T-helper 1 cell treated with Interleukin-12 subunit alpha and Interleukin-12 subunit beta and Interleukin-4 antibody, amounts not matched to agents 30 μg/mL and 1 μg/mL, for 36 hours (primary cell): ENCODE results near the gene ERCC6L2.

Source experiments
- H3K27ac Mint-ChIP-seq: one replicate; pipeline ENCODE4 v1.8.0; 2021; ENCODE audit warnings: mild to moderate bottlenecking, mixed read lengths
- H3K27me3 Mint-ChIP-seq: one replicate; pipeline ENCODE4 v1.8.0; 2021; ENCODE audit warnings: low read depth, mixed read lengths
- H3K36me3 Mint-ChIP-seq: one replicate; pipeline ENCODE4 v1.8.0; 2021; ENCODE audit warnings: low read depth, mixed read lengths
- H3K4me1 Mint-ChIP-seq: one replicate; pipeline ENCODE4 v1.8.0; 2021; ENCODE audit warnings: low read depth, mixed read lengths
- H3K4me3 Mint-ChIP-seq: one replicate; pipeline ENCODE4 v1.8.0; 2021; ENCODE audit warnings: mild to moderate bottlenecking, moderate library complexity, mixed read lengths
- H3K9me3 Mint-ChIP-seq: one replicate; pipeline ENCODE4 v1.8.0; 2021; ENCODE audit warnings: mixed read lengths

The ERCC6L2 gene

DNA sequence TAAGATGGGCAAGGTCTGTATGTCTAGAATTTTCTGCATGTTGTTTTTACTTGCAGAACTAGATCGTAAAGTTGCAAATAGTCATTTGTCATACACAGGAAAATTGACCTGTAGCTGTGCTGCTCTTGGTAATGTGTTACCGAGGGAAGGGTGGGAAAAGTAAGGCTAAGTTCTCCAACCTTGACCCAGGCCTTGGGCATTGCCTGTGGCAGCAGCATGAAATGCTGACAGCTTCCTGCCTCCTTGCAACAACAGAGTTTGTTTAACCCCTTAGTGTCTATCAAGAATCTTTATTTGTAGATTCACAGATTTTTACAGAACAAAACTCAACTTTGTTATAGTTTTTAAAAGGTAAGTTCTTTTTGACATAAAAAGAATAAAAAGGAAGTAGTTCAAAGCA lies 48.3 kb downstream of the ERCC6L2 start:
- Mint-ChIP-seq H3K36me3 (peaks cover 27% of the 10 kb centered on the region), H3K4me1 (peaks cover 10% of the 10 kb centered on the region), H3K27me3 (no peaks in the 10 kb centered on the region), H3K27ac (no peak overlapping the region), H3K9me3 (no peaks in the 10 kb centered on the region), H3K4me3 (no peak overlapping the region)

DNA sequence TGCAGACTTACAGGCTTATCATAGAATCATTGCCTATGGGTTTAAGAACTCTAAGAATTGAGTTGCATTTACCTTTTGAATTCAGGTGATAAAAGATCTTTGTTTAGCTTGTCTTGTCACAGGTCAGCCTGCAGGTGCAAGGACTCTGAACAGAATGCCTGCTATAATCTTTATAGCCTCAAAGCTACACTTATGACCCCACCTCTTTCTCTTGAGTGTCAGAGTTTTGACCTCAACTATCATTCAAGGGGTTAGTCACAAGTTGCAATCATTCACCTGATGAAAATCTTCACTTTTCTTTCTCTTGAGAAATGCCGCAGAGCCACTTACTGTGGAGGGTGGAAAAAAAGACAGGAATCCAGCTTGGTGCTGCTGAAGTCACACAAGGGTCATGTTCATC lies 49.5 kb downstream of the ERCC6L2 start:
- H3K9me3 Mint-ChIP-seq = no peaks in the 10 kb centered on the region
- peaks cover 32% of the 10 kb centered on the region for H3K36me3 Mint-ChIP-seq
- no peaks in the 10 kb centered on the region for H3K27me3 Mint-ChIP-seq
- no peak overlapping the region for H3K27ac Mint-ChIP-seq
- H3K4me3 Mint-ChIP-seq = no peak overlapping the region
- peaks cover 10% of the 10 kb centered on the region for H3K4me1 Mint-ChIP-seq

GRCh38 chr9:95927271-95928004 lies 51.9 kb downstream of the ERCC6L2 start:
- Mint-ChIP-seq H3K9me3 (no peaks in the 10 kb centered on the region), H3K36me3 (peaks cover 49% of the 10 kb centered on the region), H3K4me1 (peaks cover 8% of the 10 kb centered on the region), H3K27me3 (no peaks in the 10 kb centered on the region), H3K4me3 (no peak overlapping the region), H3K27ac (no peak overlapping the region)

GRCh38 chr9:95930277-95930676 lies 54.8 kb downstream of the ERCC6L2 start:
- H3K9me3 Mint-ChIP-seq = no peaks in the 10 kb centered on the region
- no peaks in the 10 kb centered on the region for H3K27me3 Mint-ChIP-seq
- H3K27ac Mint-ChIP-seq = no peak overlapping the region
- H3K36me3 Mint-ChIP-seq = peaks cover 55% of the 10 kb centered on the region
- H3K4me1 Mint-ChIP-seq = peaks cover 4% of the 10 kb centered on the region
- no peak overlapping the region for H3K4me3 Mint-ChIP-seq

GRCh38 chr9:95935861-95936578 lies 60.5 kb downstream of the ERCC6L2 start:
- peaks cover 64% of the 10 kb centered on the region for H3K36me3 Mint-ChIP-seq
- no peak overlapping the region for H3K4me3 Mint-ChIP-seq
- H3K27ac Mint-ChIP-seq = no peak overlapping the region
- peaks cover 1% of the 10 kb centered on the region for H3K4me1 Mint-ChIP-seq
- H3K9me3 Mint-ChIP-seq = peaks cover 24% of the 10 kb centered on the region
- no peaks in the 10 kb centered on the region for H3K27me3 Mint-ChIP-seq

GRCh38 chr9:95936579-95937075 lies 61.1 kb downstream of the ERCC6L2 start:
- Mint-ChIP-seq H3K9me3 (peaks cover 24% of the 10 kb centered on the region), H3K36me3 (peaks cover 62% of the 10 kb centered on the region), H3K27me3 (no peaks in the 10 kb centered on the region), H3K4me3 (no peak overlapping the region), H3K4me1 (peaks cover 1% of the 10 kb centered on the region), H3K27ac (no peak overlapping the region)

DNA sequence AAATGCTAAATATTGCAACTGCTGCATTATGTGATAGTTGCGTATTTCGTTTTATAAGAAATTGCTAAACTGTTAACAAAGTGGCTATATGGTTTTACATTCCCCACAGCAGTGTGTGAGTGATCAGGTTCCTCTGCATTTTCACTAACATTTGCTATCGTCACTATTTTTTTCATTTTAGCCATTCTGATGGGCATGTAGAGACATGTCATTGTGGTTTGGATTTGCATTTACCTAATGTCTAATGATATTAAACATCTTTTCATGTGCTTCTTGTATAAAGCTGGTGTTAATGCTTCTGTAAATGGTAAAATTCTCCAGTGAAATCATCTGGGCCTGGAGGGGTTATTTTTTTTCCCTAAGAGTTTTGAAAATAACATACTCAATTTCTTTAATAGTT lies 61.6 kb downstream of the ERCC6L2 start:
- Mint-ChIP-seq H3K27me3 (no peaks in the 10 kb centered on the region), H3K36me3 (peaks cover 64% of the 10 kb centered on the region), H3K4me3 (no peak overlapping the region), H3K9me3 (peaks cover 25% of the 10 kb centered on the region), H3K27ac (no peak overlapping the region), H3K4me1 (peaks cover 1% of the 10 kb centered on the region)

DNA sequence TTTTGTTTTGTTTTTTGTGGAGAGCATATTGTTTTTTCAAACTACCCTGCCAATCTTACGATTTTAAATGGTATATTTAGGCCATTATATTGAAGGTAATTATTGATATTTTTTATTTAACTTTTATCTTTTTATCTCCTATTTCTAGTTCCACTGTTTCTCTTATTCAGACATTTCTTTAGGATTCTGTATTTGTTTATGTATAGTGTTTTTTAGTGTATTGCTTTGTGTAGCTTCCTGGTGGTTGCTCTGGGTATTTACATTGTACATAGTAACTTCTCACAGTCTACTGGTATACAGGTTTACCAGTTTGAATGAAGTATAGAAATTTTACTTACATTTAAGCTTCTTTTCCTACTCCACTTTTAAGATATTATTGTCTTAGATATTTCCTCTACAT lies 63.2 kb downstream of the ERCC6L2 start:
- Mint-ChIP-seq H3K27me3 (no peaks in the 10 kb centered on the region), H3K4me1 (peaks cover 1% of the 10 kb centered on the region), H3K27ac (no peak overlapping the region), H3K9me3 (peaks cover 32% of the 10 kb centered on the region), H3K36me3 (peaks cover 65% of the 10 kb centered on the region), H3K4me3 (no peak overlapping the region)

DNA sequence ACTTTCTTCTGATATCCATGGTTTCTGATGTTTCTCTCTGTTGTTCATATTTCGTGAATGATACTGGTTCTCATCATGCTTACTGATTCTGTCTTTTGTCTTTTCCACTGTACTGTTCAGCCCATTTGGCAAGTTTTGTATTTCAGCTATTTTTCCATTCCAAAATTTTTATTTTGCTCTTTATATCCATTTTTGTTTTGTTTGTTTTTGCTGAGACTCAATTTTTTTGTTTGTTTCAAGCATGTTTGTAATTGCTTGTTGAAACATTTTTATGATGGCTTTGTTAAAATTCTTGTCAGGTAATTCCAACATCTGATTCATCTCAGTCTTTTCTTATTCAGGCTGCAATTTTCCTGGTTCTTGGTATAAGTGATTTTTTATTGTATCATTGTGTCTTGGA lies 64.0 kb downstream of the ERCC6L2 start:
- Mint-ChIP-seq H3K4me3 (no peak overlapping the region), H3K9me3 (peaks cover 38% of the 10 kb centered on the region), H3K27me3 (no peaks in the 10 kb centered on the region), H3K36me3 (peaks cover 72% of the 10 kb centered on the region), H3K27ac (no peak overlapping the region), H3K4me1 (peaks cover 1% of the 10 kb centered on the region)

- Mint-ChIP-seq H3K36me3 (peaks cover 73% of the 10 kb centered on the region), H3K27me3 (no peaks in the 10 kb centered on the region), H3K27ac (no peak overlapping the region), H3K9me3 (peaks cover 40% of the 10 kb centered on the region), H3K4me3 (no peak overlapping the region), H3K4me1 (peaks cover 1% of the 10 kb centered on the region)
These were observed 64.8 kb downstream of the ERCC6L2 start for GRCh38 chr9:95940265-95940664.

GRCh38 chr9:95942016-95942415 lies 66.5 kb downstream of the ERCC6L2 start:
- Mint-ChIP-seq H3K9me3 (peaks cover 50% of the 10 kb centered on the region), H3K27me3 (no peaks in the 10 kb centered on the region), H3K4me1 (no peaks in the 10 kb centered on the region), H3K27ac (no peak overlapping the region), H3K4me3 (no peak overlapping the region), H3K36me3 (peaks cover 73% of the 10 kb centered on the region)

DNA sequence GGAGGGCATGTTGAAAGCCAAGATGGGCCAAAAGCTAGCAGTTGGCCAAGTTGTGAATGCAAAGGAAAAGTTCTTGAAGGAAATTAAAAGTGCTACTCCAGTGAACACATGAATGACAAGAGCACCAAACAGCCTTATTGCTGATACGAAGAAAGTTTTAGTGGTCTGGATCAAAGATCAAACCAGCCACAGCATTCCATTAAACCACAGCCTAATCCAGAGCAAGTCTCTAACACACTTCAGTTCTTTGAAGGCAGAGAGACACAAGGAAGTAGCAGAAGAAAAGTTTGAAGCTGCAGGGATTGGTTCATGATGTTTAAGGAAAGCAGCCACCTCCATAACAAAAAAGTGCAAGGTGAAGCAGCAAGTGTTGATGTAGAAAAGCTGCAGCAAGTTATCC lies 71.6 kb downstream of the ERCC6L2 start:
- no peak overlapping the region for H3K4me3 Mint-ChIP-seq
- H3K36me3 Mint-ChIP-seq = peaks cover 77% of the 10 kb centered on the region
- peaks cover 8% of the 10 kb centered on the region for H3K4me1 Mint-ChIP-seq
- H3K27ac Mint-ChIP-seq = no peak overlapping the region
- peaks cover 51% of the 10 kb centered on the region for H3K9me3 Mint-ChIP-seq
- no peaks in the 10 kb centered on the region for H3K27me3 Mint-ChIP-seq

- Mint-ChIP-seq H3K36me3 (peaks cover 67% of the 10 kb centered on the region), H3K4me3 (no peak overlapping the region), H3K9me3 (peaks cover 38% of the 10 kb centered on the region), H3K4me1 (peaks cover 16% of the 10 kb centered on the region), H3K27me3 (no peaks in the 10 kb centered on the region), H3K27ac (no peak overlapping the region)
These were observed 77.0 kb downstream of the ERCC6L2 start for GRCh38 chr9:95952471-95952870.

DNA sequence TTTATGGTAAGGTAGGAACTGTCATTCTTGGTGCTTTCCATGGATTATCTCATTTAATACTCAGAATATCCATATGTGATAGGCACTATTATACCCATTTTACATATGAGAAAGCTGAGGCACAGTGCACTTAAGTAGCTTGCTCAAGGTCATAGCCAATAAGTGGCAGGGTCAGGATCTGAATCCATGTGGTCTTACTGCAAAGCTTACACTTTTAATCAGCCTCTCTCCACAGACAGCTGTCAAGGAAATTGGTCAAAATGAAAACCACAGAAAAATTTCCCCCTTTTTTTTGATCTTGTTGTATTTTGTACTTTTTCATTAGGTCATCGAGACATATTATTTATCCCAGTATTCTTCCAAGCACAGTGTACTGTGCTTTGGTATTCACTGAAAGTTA lies 78.5 kb downstream of the ERCC6L2 start:
- peaks cover 14% of the 10 kb centered on the region for H3K4me1 Mint-ChIP-seq

GRCh38 chr9:95954940-95955339 lies 79.4 kb downstream of the ERCC6L2 start:
- Mint-ChIP-seq H3K4me3 (no peak overlapping the region), H3K4me1 (peaks cover 14% of the 10 kb centered on the region), H3K36me3 (peaks cover 61% of the 10 kb centered on the region), H3K9me3 (peaks cover 23% of the 10 kb centered on the region), H3K27ac (no peak overlapping the region), H3K27me3 (no peaks in the 10 kb centered on the region)

More for the DNA sequence above, 78.5 kb downstream of the ERCC6L2 start:
- Mint-ChIP-seq H3K4me3 (no peak overlapping the region), H3K36me3 (peaks cover 64% of the 10 kb centered on the region), H3K27me3 (no peaks in the 10 kb centered on the region), H3K27ac (no peak overlapping the region), H3K9me3 (peaks cover 25% of the 10 kb centered on the region)
